ENCODE data around the gene STK35.

Gene STK35

DNA sequence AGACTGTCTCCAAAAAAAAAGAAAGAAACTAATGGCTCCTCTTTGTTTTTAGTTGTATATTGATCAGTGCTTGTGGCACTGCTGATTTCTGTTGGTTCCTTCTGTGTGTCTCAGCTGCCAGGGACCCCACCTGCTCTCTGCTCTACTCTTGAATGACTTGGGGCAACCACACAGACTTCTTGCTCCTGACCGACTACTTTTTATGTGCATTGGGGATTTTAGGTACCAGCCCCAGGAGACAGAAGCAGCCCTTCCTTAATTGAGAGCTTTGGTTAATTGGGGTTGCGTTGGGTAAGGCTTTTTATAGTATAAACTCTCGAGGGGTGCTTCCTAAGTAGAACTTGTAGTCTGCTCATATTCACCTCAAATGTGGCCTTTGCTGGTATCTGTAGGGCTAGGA, 6.9 kb downstream of the STK35 start:
- DNase-seq: no peak

DNA sequence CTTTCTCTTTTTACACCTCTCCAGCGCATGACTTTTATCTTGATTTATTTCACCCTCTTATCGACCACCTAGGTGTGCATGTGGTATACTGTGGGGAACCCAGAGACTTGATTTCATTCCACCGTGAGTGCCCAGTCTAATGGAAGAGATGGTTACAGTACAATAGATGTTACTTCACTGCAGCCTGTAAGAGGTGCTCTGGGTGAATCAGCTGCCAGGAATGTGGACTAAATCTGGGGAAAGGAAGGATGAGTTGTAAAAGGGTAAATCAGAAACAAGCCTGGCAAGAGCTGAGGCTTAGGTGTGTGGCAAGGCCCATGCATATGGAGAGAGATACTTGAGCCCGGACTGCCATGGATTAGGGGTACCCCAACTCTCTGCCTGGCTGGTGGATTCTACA, 7.4 kb downstream of the STK35 start:
- no peak for DNase-seq

DNA sequence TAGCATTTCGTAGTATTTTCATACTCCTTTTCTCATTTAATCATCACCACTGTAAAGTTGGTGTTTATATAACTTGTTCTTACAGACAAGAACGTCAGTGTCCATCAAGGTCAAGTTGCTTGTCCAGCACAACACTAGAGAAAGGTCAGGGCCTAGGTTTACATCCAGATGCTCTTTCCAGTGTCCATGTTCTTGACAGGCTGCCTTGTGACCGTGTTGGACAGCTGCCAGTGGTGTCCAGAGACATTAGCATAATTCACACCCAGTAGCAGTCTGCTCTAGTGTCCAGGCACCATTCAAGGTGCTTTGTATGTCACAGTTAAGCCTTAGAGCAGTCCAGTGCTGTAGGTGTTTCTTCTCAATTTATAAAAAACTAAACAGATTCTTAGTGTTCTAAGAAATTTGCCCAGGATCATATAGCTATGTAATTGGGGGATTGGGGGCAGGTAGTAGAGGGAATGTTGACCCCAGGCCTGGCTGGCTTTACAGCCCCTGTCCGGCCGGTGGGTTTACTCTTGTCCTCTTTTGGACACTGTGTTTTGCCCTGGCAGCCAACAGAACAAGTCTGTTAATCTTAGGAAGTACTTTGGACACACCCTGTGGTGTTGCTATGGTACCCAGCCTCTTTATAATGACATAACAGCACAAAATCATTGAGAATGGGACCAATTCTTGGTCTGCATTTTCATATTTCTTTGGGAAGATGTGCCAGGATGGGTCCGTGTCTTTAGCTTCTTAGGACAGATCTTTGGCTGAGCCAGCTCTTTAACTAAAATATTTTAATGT, 8.0 kb downstream of the STK35 start:
- no peak for DNase-seq

DNA sequence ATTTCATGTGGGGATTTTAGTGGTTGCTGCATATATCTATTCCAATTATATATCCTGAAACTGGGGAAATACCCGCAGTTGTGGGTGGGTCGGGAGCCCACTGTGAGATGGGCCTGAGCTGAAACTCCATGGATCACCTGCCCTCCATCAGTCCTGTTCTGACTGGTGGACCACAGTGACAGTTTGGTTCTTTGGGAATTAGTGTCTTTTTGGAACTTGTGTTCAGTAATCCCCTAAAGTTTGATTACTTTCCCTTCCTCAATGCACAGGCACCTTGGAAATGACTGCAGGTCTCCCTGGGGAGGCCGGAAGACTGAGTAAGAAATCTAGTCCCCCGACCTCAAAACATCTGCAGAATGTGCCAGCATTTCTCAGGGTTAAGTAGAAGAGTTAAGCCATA, 11.3 kb downstream of the STK35 start:
- no peak for DNase-seq

DNA sequence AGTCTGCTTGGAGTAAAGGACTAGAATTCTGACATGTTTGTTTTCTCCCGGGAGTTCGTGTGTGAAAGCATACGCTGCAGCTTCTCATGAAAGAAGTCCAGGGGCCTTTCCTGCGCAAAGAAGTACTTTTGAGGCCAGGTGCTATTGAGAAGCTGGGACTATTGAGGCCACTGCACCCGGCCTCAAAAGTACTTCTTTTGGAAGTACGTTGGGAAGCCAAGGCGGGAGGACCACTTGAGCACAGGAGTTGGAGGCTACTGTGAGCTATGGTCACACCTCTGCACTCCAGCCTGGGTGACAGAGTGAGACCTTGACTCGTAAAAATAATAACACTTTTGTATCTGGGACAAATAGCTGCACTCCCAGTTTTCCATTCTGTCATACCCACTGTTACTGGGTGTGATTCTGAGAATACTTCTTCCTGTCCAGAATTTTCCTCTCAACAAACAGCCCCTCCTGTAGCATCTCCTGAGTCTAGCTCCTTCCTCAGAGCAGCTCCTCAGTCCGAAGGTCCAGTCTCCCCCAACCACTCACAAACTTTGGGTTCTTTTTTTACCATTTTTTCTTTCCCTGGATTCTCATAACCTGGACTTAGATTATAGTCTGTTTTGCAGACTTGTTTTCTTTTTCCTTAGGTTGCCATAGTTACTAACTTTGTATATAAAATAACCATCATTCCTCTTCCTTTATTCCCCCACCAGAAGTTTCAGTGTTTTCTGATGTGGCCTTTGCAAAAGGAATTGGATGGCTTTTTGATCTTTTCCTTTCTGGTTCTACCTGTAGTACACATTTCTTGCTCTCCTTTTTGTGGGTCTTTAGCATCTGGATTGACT, 12.7 kb downstream of the STK35 start:
- DNase-seq: no peak

DNA sequence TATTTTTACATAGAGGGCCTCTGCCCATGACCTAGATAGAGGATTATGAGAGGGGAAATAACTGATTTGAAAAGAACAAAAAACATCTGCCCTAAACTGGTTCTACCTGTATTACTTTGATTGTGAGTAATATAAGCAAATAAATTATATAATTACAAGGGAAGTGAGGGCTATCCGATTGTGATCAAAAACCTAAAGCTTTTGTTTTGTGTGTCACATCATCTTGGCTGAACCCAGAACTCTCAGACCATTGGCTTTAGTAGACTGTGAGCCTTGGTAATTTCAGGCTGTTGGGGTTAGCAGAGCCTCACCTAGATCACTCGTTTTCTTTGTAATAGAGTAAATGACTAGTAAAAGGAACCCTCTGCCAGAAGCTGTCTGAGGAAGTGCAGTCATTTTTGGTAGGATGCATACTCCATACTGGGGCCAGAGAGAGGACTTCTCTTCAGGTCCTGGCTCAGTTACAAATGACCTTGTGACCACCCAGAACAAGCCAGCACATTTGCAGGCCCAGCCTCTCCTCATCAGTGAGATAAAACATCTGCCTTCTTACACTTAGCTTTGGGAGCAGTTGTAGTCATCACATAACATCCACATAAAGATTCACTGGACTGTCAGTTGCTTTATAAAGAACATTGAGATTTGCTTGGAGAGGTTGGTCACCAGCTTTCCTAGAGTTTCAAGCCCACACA, 13.5 kb downstream of the STK35 start:
- DNase-seq: no peak

DNA sequence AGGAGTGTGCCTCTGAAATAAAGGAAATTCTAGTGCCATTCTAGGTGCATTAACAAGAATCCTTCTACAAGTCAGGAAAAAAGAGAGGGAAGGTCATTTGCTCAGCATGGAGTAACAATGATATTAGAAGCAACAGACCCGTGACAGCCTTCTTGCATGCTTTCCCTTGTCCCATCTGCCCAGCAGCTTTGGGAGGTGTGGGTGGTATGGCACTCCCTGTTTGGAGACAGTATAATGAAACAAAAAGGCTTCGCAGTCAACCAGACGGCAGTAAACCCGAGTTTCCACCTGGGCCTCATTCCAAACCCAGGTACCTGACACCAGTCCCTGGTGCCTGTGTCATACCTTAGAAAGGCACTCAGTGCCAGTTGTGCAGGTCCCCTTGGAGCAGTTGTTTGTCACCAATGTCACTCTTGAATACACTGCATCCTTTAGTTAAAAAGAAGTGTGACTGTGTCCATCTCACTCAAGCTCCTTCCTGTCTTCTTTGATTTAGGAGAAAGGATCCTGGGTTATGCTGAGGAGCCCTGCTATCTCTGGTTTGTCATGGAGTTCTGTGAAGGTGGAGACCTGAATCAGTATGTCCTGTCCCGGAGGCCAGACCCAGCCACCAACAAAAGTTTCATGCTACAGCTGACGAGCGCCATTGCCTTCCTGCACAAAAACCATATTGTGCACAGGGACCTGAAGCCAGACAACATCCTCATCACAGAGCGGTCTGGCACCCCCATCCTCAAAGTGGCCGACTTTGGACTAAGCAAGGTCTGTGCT, 14.7 kb downstream of the STK35 start:
- no peak for DNase-seq

DNA sequence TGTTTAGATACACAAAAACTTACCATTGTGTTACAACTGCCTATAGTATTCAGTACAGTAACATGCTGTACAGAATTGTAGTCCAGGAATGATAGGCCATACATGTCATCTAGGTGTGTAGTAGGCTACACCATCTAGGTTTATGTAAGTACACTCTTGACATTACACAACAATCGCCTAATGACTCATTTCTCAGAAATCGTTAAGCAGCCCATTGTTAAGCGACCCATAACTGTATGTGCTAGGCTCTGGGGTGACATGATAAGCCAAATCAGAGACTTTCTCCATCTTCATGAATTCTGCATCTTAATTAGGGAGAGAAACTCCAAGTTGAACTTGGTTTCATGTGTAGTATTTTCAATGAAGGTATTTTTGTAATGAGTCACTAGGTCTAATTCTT, 17.2 kb downstream of the STK35 start:
- DNase-seq: no peak

DNA sequence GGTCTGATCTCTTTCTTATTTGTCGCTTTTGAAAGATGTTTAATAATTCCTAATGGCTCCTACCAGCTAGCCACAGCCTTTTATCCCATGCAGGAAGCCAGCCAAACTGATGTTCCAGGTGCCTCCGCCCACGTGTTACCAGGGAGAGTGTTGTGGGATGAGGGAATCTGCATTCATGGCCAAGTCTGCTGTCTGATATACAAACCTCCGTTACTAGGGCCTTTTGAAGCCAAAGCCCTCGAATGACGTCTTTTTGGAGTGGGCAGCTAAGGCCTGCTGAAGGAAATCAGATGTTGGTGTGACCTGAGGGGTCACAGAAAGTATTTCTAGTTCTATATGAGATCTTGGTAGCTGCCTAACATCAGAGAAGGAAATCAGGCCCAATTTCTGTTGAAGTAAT, 21.3 kb downstream of the STK35 start:
- no peak for DNase-seq

DNA sequence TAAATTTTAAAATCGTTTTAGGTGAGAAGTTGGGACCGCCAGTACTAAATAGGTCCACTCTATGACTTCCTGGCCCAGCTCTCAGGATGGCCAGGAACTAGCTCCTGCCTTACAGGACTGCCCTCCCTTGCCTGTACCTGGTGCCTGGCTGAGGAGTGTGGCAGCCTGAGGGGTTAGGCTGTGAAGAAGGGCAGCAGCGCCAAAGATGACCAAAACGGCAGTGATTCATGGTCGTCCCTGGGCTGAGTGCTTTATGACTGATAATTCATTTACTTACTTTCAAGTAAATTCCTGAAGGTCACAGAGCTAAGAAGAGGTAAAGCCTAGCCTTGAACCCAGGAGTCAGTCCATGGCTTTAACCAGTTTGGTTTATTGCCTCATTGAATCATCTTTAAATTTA, 22.1 kb downstream of the STK35 start:
- DNase-seq: no peak

DNA sequence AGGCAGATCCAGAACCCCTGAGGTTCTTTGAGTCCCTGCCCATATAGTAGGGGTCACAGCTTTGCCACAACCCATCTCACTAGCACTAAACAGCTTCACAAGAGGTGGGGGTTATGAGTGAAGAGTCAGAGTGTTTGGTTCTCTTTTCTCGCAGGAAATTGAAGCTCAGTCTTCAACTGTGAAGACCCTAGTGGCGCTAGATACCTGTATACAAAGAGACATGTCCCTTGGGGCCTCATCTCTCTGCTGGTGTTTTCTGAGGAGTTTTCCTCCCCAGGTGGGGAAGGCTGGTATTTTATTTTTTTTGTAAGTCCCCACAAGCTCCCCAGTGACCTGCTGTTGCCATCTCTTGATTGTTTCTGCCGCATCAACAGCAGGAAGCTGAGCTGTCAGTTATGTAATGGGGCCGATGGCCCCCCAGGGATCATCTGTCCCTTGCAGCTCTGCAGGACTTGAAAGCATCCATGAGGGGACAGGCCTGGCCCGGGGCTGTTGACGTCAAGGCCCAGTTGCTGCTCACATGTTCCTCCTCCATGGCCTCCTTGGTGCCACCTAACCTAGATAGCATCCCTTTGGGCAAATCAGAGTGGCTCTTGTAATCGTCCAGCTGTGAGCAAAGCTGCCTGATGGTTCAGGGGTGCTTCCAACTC, 23.1 kb downstream of the STK35 start:
- DNase-seq: no peak

DNA sequence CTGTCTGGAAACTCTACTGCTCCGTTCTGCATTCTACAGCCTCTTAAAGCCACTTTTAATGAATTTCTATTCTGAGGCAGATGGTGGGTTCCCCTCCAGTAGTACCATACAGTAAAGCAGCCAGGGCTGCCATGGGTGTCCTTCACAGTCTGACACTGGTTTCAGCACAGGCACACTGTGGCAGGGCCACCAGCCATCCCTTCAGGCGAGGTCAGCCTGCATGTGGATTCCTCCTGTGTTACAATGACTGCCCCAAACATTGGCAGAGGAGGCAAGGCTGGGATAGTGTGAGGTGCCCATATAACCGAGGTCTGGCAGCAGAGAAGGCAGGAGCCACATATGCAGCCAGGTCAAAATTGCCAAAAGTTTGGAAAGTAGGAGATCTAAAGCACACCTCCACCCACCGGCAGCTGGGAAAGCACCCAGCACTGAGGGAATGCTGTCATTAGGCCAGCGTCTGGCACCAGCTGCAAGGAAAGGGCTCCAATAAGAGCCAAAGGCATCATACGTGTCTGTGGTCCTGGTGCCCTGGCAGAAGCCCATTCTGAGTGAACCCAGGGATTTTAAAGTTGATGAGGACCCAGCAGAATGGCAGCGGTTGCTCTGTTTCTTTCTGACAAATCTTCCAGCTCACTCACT, 24.0 kb downstream of the STK35 start:
- no peak for DNase-seq

DNA sequence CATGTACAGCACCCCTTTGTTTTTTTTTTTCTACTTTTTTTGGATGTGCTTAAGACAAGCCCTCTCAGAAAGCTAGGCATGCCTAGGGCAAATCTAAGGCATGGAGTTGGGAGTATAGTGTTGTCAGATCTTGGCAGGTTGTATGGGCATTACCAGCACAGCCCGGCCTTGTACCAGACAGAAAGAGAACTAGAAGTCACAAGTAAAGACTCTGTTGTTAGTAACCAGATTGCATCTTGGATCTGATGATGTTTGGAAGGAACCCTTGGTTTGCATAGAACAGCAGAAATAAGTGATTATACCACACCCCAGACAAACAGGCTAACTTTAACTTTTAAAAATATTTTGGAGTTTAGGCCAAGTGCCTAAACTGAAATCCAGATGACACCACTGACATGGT, 25.6 kb downstream of the STK35 start:
- DNase-seq: no peak

DNA sequence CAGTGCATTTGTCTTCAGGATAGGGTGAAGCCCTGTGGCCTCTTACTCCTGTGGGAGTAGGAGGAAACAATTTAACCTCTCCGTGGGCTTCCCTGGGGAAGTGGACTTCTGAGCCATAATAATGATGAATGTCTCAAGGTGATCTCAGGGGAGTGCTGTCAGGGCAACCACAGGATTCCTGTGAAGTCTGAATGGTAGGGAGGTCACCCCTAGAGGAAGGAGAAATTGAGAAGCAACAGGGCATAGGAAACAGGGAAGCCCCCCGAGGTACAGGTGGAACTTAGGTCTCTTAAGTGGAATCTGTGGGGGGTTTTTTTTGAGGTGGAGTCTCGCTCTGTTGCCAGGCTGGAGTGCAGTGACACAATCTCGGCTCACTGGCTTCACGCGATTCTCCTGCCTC, 26.9 kb downstream of the STK35 start:
- no peak for DNase-seq

DNA sequence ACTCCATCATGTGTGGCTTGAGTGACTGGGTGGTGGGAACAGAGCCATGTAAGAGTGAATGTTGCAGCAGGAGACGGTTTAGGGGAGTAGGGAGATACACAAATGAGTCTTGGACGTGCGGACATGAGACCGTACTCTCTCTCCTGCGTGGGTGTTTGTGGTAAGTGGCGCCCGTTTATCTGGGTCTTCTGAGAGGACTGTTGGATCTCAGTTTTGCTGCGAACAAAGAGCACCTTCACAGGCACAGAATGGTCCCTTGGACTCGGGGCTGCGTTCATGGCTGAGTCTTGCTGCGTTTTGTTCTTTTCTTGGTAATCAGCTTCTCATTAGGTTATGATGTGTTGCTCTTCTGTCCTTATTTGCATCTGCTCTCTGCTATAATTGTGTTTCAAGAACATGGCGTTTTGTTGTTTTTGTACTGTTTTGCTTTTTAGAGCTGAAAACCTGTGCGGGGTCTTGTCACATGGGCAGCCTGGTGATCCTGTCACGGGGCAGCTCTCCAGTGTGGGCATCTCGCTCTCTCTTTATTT, 28.5 kb downstream of the STK35 start:
- no peak for DNase-seq

DNA sequence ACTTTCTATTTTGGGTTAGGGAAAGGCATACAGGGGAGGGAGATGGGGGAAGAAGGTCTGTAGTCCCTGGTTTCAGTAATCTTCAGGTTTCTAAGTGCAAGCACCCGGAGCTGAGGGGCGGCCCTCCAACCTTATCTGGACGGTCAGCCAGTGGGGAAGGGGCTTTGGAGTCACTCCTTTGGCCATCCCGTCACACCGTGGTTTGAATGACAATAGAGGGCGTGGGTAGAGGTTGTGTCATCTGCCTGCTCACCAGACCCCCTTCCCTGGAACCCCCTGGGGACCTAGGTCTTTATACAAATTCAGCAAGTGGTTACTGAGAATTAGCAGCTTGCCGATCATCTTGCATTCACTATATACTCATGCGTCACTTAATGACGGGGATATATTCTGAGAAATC, 29.1 kb downstream of the STK35 start:
- DNase-seq: no peak

DNA sequence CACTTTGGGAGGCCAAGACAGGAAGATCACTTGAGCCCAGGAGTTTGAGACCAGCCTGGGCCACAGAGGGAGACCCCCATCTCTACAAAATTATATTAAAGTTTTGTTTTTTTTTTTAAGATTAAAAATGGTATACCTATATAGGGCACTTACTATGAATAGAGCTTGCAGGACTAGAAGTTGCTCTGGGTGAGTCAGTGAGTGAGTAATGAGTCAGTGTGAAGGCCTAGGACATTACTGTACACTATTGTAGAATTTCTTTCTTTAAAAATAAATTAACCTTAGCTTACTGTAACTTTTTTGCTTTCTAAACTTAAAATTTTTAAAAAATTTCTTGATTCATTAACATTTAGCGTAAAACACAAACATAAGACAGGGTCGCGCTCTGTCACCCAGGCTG, 29.7 kb downstream of the STK35 start:
- DNase-seq: no peak

DNA sequence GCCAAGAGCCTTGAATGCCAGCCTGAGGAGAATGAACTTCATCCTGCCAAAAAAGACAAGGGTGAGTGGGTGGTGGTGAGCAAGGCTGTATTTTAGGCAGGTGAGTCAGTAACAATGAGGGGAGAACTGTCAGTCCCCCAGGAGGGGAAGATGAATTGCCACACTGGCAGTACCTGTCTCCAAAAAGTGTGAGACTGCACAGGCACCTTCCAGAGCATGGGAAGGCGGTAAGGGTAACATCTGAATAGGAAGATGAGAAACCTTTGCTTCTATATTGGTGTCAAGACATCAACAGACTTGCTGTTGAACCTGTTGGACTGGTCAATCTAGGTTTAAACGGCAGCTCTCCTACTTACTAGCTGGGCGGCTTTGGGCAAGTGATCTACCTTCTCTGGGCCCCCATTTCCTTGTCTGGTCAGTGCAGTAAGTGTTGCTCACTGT, 30.9 kb downstream of the STK35 start:
- no peak for DNase-seq

DNA sequence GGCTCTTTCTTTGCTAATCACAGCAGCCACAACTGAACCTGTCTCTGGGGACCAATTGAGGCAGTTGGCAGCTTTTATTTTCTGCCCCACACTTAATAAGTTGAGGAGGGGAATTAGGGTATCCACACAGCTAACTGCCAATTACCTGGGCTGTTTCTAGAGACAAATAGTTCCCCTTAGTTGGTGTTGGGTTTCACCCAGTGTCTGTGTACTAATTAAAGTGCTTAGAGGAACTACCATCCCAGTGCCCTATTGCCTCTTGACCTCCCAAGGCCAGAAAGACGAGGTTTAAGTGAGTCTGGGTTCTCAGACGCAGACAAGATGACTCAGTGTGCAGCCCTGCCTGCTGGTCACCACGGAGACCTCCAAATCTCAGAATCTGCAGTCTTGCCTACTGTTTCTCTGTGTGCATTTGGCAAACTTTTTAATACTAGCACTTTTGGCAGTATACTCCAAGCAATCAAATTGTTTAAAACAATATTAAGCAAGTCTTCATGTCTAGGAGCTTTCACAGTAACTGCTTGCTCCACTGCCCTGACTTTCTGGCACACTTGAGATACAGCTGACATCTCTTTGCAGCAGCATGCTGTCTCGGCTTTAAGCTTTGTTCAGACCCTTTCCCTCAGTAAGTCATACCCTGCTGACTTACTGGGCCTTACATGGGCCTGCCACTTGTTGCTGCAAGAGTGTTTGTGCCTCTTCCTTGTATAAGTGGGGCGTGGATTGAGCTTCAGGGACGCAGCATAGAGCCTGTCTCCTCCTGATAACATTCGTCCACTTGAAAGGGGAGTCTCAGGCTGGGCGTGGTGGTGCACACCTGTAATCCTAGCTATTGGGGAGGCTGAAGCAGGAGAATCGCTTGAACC, 31.9 kb downstream of the STK35 start:
- no peak for DNase-seq

DNA sequence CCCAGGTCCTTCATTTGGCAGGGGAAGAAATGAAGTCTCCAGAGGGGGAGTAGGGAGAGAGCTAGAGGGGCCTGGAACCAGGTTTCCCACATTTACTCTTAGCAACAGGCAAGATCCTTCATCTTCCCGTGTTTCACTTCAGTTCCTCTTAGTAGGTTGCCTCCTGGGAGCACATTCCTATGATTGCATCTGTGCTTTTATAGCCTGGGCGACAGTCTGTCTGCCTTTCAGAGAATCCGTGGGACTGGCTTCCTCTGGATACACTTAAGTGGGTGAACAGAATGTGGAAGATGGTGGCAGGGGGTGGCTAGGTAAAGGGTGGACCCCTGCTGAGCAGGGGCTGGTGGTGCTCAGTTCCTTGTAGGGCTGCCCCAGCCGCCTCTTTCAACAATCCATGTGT, 33.4 kb downstream of the STK35 start:
- no peak for DNase-seq

DNA sequence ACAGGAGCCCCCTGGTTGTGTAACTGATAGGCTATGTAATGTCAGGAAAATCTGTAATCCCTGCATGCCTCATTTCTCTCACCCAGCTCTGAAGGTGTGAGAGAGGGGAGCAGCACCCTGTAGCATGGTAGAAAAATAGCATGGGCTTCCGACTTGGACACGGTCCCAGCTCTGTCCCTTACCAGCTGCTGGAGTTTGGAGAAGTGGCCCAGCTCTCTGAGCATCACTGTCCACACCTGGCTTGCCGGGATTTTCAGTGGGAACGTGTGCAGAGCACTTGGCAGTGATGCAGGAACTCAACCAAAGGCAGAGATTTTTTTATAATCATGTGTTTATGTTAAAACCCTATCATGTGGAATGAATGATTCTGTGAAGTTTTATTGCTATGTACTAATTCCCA, 34.6 kb downstream of the STK35 start:
- DNase-seq: no peak

Data from NCI-H146 (cell line).